ENCODE data around the gene BTBD7.
A peak's percentile ranks its signal among the peaks of the same experiment; 100 is the strongest.

BTBD7 gene

DNA sequence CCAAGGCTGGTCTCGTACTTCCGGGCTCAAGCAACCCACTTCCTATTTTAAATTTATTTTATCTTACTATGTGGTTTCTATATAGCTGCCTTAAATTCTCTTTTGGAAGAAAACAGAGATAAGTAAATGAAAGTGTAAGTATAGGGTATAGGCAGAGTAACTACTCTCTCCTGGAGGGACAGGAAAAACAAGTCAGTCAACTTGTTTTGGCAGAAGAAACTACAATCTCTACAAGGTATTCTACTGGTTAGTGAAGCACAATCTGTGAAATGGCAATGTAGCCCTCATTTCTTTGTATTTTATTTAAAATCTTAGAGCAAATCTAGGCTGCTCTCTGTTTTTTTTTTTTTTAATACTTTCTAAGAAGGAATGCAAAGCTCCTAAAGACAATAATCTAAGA lies 70.4 kb downstream of the BTBD7 start:
- Histone ChIP-seq H3K9me3 (replicated peaks; ENCODE audit: insufficient read depth, low read length) (no peaks in the 10 kb centered on the region), H3K4me1 (ENCODE audit: low read length) (no peaks in the 10 kb centered on the region), H4K20me1 (ENCODE audit: insufficient read depth, low read length) (no peaks in the 10 kb centered on the region), H3K4me3 (ENCODE audit: low read length) (no peak overlapping the region), H3K79me2 (ENCODE audit: low read length) (no peaks in the 10 kb centered on the region), H3K4me2 (ENCODE audit: low read depth, low read length) (no peak overlapping the region), H3K27ac (ENCODE audit: low read length) (no peak overlapping the region), H2AFZ (ENCODE audit: low read length) (no peak overlapping the region), H3K36me3 (replicated peaks; ENCODE audit: insufficient read depth, low read length) (no peaks in the 10 kb centered on the region), H3K9ac (ENCODE audit: low read length) (no peak overlapping the region), H3K9me2 (replicated peaks; ENCODE audit: insufficient read depth, low read length) (no peaks in the 10 kb centered on the region), H3K27me3 (replicated peaks; ENCODE audit: insufficient read depth, low read length) (no peaks in the 10 kb centered on the region), H3F3A (ENCODE audit: insufficient read depth, low read length) (no peaks in the 10 kb centered on the region)
- TF ChIP-seq EZH2phosphoT487 (IDR thresholded peaks at IDR 0.05; ENCODE audit: low read length) (no peak), EZH2 (optimal IDR thresholded peaks at IDR 0.05; ENCODE audit: low read depth, low read length) (no peak)
- TF ChIP-seq, protein P1, sequence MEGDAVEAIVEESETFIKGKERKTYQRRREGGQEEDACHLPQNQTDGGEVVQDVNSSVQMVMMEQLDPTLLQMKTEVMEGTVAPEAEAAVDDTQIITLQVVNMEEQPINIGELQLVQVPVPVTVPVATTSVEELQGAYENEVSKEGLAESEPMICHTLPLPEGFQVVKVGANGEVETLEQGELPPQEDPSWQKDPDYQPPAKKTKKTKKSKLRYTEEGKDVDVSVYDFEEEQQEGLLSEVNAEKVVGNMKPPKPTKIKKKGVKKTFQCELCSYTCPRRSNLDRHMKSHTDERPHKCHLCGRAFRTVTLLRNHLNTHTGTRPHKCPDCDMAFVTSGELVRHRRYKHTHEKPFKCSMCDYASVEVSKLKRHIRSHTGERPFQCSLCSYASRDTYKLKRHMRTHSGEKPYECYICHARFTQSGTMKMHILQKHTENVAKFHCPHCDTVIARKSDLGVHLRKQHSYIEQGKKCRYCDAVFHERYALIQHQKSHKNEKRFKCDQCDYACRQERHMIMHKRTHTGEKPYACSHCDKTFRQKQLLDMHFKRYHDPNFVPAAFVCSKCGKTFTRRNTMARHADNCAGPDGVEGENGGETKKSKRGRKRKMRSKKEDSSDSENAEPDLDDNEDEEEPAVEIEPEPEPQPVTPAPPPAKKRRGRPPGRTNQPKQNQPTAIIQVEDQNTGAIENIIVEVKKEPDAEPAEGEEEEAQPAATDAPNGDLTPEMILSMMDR (IDR thresholded peaks at IDR 0.05; ENCODE audit: low read length), result no peak
- no peak for DNase-seq

DNA sequence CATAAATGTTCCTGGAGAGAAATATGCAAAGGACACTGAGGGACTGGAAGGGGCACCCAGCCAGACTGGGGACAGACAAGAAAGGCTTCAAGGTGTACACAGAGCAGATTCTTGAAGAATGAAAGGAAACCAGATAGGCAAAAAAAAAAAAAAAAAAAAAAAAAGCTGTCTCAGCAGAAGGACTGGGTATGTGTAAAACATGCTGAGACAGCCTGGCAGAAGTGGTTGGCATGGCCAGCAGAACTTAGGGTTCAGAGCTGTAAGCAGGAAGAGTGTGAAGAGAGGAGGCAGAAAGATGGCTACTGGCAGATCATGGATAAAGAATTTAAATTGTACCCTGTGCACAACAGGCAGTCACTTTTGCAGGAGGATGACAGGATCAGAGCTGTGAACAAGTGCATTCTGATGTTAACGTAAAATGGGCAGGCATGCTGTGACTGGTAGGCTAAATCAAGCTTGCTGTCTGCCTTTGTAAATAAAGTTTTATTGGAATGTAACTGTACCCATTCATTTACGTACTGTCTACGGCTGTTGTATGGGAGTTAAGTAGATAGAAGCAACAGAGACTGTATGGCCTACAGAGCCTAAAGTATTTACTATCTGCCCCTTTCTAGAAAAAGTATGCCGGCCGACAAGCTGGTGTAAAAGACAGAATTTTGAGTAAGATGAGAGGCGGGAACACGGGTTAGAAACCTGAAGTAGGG lies 83.6 kb downstream of the BTBD7 start:
- no peak overlapping the region for H3K4me2 ChIP-seq (ENCODE audit: low read depth, low read length)
- H3K79me2 ChIP-seq (ENCODE audit: low read length), result no peaks in the 10 kb centered on the region
- H3K27me3 ChIP-seq (replicated peaks; ENCODE audit: insufficient read depth, low read length), result no peaks in the 10 kb centered on the region
- H3K4me3 ChIP-seq (ENCODE audit: low read length), result no peak overlapping the region
- no peak overlapping the region for H3K9ac ChIP-seq (ENCODE audit: low read length)
- H4K20me1 ChIP-seq (ENCODE audit: insufficient read depth, low read length), result no peaks in the 10 kb centered on the region
- peak; percentile 43 for DNase-seq
- H2AFZ ChIP-seq (ENCODE audit: low read length), result no peak overlapping the region
- no peaks in the 10 kb centered on the region for H3F3A ChIP-seq (ENCODE audit: insufficient read depth, low read length)
- TF ChIP-seq, protein P1 (IDR thresholded peaks at IDR 0.05; ENCODE audit: low read length), result no peak
- TF ChIP-seq EZH2 (optimal IDR thresholded peaks at IDR 0.05; ENCODE audit: low read depth, low read length) (no peak), EZH2phosphoT487 (IDR thresholded peaks at IDR 0.05; ENCODE audit: low read length) (no peak)
- peaks cover 24% of the 10 kb centered on the region for H3K4me1 ChIP-seq (ENCODE audit: low read length)
- peak overlapping the region; percentile 21; the same call in 1 of the 2 replicates for H3K27ac ChIP-seq (ENCODE audit: low read length)
- no peaks in the 10 kb centered on the region for H3K9me3 ChIP-seq (replicated peaks; ENCODE audit: insufficient read depth, low read length)
- no peaks in the 10 kb centered on the region for H3K36me3 ChIP-seq (replicated peaks; ENCODE audit: insufficient read depth, low read length)
- no peaks in the 10 kb centered on the region for H3K9me2 ChIP-seq (replicated peaks; ENCODE audit: insufficient read depth, low read length)

DNA sequence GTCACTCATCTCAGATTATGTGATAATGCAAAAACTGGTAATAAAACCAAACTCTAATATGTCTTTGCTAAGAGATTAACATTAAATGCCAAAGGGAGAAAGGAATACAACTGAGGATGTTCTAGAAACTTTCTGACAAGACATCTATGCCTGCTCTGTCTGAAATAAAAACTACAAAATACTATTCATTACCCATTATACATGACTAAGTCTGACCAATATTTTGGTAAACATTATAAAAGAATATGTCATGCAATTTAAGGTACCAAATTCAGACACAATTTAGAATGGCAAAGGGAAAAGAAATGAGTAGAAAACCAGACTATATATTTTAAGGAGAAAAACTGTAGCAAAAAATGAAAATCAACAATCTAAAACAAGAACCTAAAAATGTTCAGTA lies 86.3 kb downstream of the BTBD7 start:
- DNase-seq, result no peak
- no peaks in the 10 kb centered on the region for H3K27me3 ChIP-seq (replicated peaks; ENCODE audit: insufficient read depth, low read length)
- no peak overlapping the region for H3K4me3 ChIP-seq (ENCODE audit: low read length)
- H3K9me3 ChIP-seq (replicated peaks; ENCODE audit: insufficient read depth, low read length), result no peaks in the 10 kb centered on the region
- H3F3A ChIP-seq (ENCODE audit: insufficient read depth, low read length), result no peaks in the 10 kb centered on the region
- no peak overlapping the region for H3K9ac ChIP-seq (ENCODE audit: low read length)
- H3K27ac ChIP-seq (ENCODE audit: low read length), result no peak overlapping the region
- no peaks in the 10 kb centered on the region for H3K9me2 ChIP-seq (replicated peaks; ENCODE audit: insufficient read depth, low read length)
- H4K20me1 ChIP-seq (ENCODE audit: insufficient read depth, low read length), result no peaks in the 10 kb centered on the region
- no peaks in the 10 kb centered on the region for H3K79me2 ChIP-seq (ENCODE audit: low read length)
- H3K4me1 ChIP-seq (ENCODE audit: low read length), result peaks cover 24% of the 10 kb centered on the region
- TF ChIP-seq EZH2phosphoT487 (IDR thresholded peaks at IDR 0.05; ENCODE audit: low read length) (no peak), EZH2 (optimal IDR thresholded peaks at IDR 0.05; ENCODE audit: low read depth, low read length) (no peak)
- TF ChIP-seq, protein P1 (IDR thresholded peaks at IDR 0.05; ENCODE audit: low read length), result no peak
- no peaks in the 10 kb centered on the region for H3K36me3 ChIP-seq (replicated peaks; ENCODE audit: insufficient read depth, low read length)
- no peak overlapping the region for H3K4me2 ChIP-seq (ENCODE audit: low read depth, low read length)
- H2AFZ ChIP-seq (ENCODE audit: low read length), result no peak overlapping the region

Data from MM.1S (cell line).